Prostate gland (tissue), 2 donors: ENCODE results near the gene ACTL7A.

Experiments used
- CTCF ChIP-seq, 4 experiments: fragments of 200-600 bp in 2 of 4; fragments of 450-650 bp in 2 of 4; sonication (generic) in 2 of 4; IDR thresholded peaks; 1 replicate in 3 of 4; 2 replicates in 1 of 4; pipeline ENCODE4 v1.5.1; 2016 to 2019; ENCODE audit warnings: antibody characterized with exemption in 4 of 4, mild to moderate bottlenecking in 2 of 4, moderate library complexity in 2 of 4
- POLR2A ChIP-seq: fragments of 450-650 bp; IDR thresholded peaks from one replicate; pipeline ENCODE4 v1.6.1; 2016; ENCODE audit warnings: antibody characterized with exemption, mild to moderate bottlenecking
- POLR2AphosphoS5 ChIP-seq: sonication (generic); formaldehyde crosslinking; IDR thresholded peaks from one replicate; pipeline ENCODE4 v1.6.1; 2017; ENCODE audit warnings: antibody characterized with exemption

DNA sequence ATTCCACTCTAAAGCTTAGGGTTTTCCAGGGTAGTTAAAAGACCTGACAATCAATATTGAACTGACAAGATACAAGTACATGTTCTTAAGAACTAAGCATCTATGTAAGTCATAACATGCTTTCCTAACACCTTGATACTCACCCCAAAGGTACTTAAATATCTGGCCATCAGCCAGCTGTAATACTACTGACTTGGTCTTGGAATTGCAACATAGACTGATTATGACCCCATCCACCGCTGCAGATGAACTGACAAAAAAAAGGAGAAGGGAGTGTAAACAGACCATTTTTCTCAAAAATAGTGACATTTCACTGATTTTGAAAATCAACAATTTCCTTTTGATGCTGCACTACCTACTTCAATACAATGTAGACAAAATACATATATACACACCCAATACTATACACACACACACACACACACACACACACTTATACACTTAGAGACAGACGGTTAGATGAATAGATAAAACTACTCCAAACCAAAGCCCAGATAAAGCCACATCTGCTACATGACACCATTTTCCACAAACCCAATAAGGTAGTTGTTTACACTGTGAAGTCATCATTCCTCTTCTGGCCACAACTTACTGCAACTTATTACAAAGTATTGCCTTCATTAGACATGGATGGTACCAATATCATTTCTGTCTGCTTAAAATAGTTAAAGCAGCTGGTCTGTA, 41.5 kb downstream of the ACTL7A start:
- TF ChIP-seq CTCF (IDR thresholded peaks at IDR 0.05) = no peak
- no peak for TF ChIP-seq POLR2A
- TF ChIP-seq POLR2AphosphoS5 = no peak
